Measurements from ENCODE around the gene ARHGEF38.

The ARHGEF38 gene

GRCh38 chr4:105520819-105521790 is 31.3 kb upstream of the ARHGEF38 start:
- no peak overlapping the region for H3K4me3 ChIP-seq (ENCODE audit: low read depth, low read length)
- peak; percentile 83 for TF ChIP-seq CTCF (conservative IDR thresholded peaks at IDR 0.05; ENCODE audit: low read depth, low read length)
- DNase-seq (ENCODE audit: low read depth): peak; percentile 76

GRCh38 chr4:105526656-105527055 is 25.8 kb upstream of the ARHGEF38 start:
- TF ChIP-seq CTCF (conservative IDR thresholded peaks at IDR 0.05; ENCODE audit: low read depth, low read length): no peak
- DNase-seq (ENCODE audit: low read depth): no peak
- H3K4me3 ChIP-seq (ENCODE audit: low read depth, low read length): no peak overlapping the region

- no peak overlapping the region for H3K4me3 ChIP-seq (ENCODE audit: low read depth, low read length)
- TF ChIP-seq CTCF (conservative IDR thresholded peaks at IDR 0.05; ENCODE audit: low read depth, low read length): no peak
- no peak for DNase-seq (ENCODE audit: low read depth)
Measured at GRCh38 chr4:105527081-105527480, 25.3 kb upstream of the ARHGEF38 start.

- H3K4me3 ChIP-seq (ENCODE audit: low read depth, low read length): no peak overlapping the region
- TF ChIP-seq CTCF (conservative IDR thresholded peaks at IDR 0.05; ENCODE audit: low read depth, low read length): no peak
- no peak for DNase-seq (ENCODE audit: low read depth)
Measured at GRCh38 chr4:105536601-105537000, 15.8 kb upstream of the ARHGEF38 start.

- DNase-seq (ENCODE audit: low read depth): no peak
- no peak for TF ChIP-seq CTCF (conservative IDR thresholded peaks at IDR 0.05; ENCODE audit: low read depth, low read length)
- H3K4me3 ChIP-seq (ENCODE audit: low read depth, low read length): no peak overlapping the region
Measured at GRCh38 chr4:105541420-105541819, 11.0 kb upstream of the ARHGEF38 start.

- TF ChIP-seq CTCF (conservative IDR thresholded peaks at IDR 0.05; ENCODE audit: low read depth, low read length): no peak
- H3K4me3 ChIP-seq (ENCODE audit: low read depth, low read length): no peak overlapping the region
- no peak for DNase-seq (ENCODE audit: low read depth)
Measured at GRCh38 chr4:105542039-105542438, 10.4 kb upstream of the ARHGEF38 start.

- no peak for TF ChIP-seq CTCF (conservative IDR thresholded peaks at IDR 0.05; ENCODE audit: low read depth, low read length)
- no peak overlapping the region for H3K4me3 ChIP-seq (ENCODE audit: low read depth, low read length)
- DNase-seq (ENCODE audit: low read depth): no peak
Measured at GRCh38 chr4:105543346-105543745, 9.1 kb upstream of the ARHGEF38 start.
